Measurements from ENCODE around the gene LARGE2.
A peak's percentile ranks its signal among the peaks of the same experiment; 100 is the strongest.

DNA sequence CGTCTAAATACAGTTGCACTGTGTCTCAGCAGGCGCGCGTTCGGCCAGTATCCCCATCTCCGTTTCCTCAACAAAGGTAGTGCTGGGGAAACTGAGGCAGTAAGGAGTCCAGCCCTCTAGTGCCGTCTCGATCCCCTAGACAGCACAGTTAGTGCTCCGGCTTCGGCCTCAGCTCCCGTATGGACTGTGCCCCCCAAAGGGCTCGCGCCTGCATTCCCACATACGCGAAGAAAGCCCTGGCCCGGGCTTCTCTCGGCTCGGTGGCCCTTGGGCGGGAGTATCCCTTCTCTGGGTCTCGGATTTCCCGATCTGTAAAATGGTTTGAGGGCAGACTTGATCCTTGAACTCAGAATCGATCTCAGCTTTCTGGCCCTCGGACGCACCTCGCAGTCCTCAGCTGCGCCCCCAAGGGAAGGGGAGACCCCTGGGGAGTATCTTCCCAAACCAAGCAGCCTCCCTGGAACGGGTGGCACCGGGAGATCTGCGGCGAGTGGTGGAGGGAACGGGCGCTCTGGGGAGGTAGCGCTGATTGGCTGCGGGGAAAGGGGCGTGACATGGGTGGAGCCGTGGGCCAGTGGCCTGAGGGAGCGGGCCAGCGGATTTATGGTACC lies 4.0 kb upstream of the LARGE2 start:
- TF ChIP-seq, protein P1, sequence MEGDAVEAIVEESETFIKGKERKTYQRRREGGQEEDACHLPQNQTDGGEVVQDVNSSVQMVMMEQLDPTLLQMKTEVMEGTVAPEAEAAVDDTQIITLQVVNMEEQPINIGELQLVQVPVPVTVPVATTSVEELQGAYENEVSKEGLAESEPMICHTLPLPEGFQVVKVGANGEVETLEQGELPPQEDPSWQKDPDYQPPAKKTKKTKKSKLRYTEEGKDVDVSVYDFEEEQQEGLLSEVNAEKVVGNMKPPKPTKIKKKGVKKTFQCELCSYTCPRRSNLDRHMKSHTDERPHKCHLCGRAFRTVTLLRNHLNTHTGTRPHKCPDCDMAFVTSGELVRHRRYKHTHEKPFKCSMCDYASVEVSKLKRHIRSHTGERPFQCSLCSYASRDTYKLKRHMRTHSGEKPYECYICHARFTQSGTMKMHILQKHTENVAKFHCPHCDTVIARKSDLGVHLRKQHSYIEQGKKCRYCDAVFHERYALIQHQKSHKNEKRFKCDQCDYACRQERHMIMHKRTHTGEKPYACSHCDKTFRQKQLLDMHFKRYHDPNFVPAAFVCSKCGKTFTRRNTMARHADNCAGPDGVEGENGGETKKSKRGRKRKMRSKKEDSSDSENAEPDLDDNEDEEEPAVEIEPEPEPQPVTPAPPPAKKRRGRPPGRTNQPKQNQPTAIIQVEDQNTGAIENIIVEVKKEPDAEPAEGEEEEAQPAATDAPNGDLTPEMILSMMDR (conservative IDR thresholded peaks at IDR 0.05; ENCODE audit: low read depth in 2 of 2), result no peak
- TF ChIP-seq REST (IDR thresholded peaks at IDR 0.05; ENCODE audit: unreplicated experiment) (no peak), EZH2 (IDR thresholded peaks at IDR 0.05; ENCODE audit: low read depth, unreplicated experiment) (no peak), POLR2AphosphoS5 (IDR thresholded peaks at IDR 0.05; ENCODE audit: low read depth) (peak; percentile 93), CREB1 (CRISPR knock-in tag; IDR thresholded peaks at IDR 0.05; ENCODE audit: low read depth) (no peak), EZH2phosphoT487 (IDR thresholded peaks at IDR 0.05; ENCODE audit: unreplicated experiment) (no peak), ZNF331 (CRISPR knock-in tag; IDR thresholded peaks at IDR 0.05; ENCODE audit: low read depth) (no peak), ZNF462 (CRISPR knock-in tag; IDR thresholded peaks at IDR 0.05) (no peak), ETS1 (IDR thresholded peaks at IDR 0.05) (0 out of 2 replicates have a peak, but pooled peaks have one; percentile 3), ZNF114 (CRISPR knock-in tag; IDR thresholded peaks at IDR 0.05) (no peak), JUNB (IDR thresholded peaks at IDR 0.05; ENCODE audit: unreplicated experiment) (no peak), STAT1 (IDR thresholded peaks at IDR 0.05; ENCODE audit: unreplicated experiment) (no peak), NANOG (IDR thresholded peaks at IDR 0.05; ENCODE audit: borderline replicate concordance) (no peak)
